Erythroblast (primary cell): ENCODE measurements around the gene DOCK4.

Source experiments
- GATA1 ChIP-seq: IDR thresholded peaks from 2 replicates; pipeline ENCODE4 v1.6.1; 2011; ENCODE audit warnings: low read depth, mild to moderate bottlenecking, control low read depth, low read length, moderate library complexity
- POLR2A ChIP-seq: IDR thresholded peaks from 2 replicates; pipeline ENCODE4 v1.6.1; 2011; ENCODE audit warnings: mild to moderate bottlenecking, low read length

- TF ChIP-seq POLR2A: no peak
- no peak for TF ChIP-seq GATA1
These were observed 27.9 kb upstream of the DOCK4 start for GRCh38 chr7:112234147-112234546.
